GM21526 (cell line): ENCODE data around the gene TMEM156.

Source experiments
- ATAC-seq: cut with Tn5 transposase; IDR thresholded peaks from one replicate; pipeline ENCODE4 v1.9.1; 2021; ENCODE audit warnings: moderate library complexity; ENCODE audit not compliant: unreplicated experiment, low FRiP score

The TMEM156 gene

GRCh38 chr4:38931125-38931524, 101.1 kb downstream of the TMEM156 start:
- no peak for ATAC-seq

GRCh38 chr4:38930707-38931106, 101.5 kb downstream of the TMEM156 start:
- ATAC-seq = no peak

GRCh38 chr4:38930204-38930603, 102.0 kb downstream of the TMEM156 start:
- no peak for ATAC-seq

GRCh38 chr4:38928974-38929373, 103.2 kb downstream of the TMEM156 start:
- ATAC-seq = no peak

GRCh38 chr4:38928568-38928967, 103.6 kb downstream of the TMEM156 start:
- no peak for ATAC-seq

- no peak for ATAC-seq
These were observed 105.3 kb downstream of the TMEM156 start for GRCh38 chr4:38926896-38927295.

- no peak for ATAC-seq
These were observed 106.5 kb downstream of the TMEM156 start for GRCh38 chr4:38925492-38926413.

- ATAC-seq = no peak
These were observed 107.9 kb downstream of the TMEM156 start for GRCh38 chr4:38924353-38924752.

GRCh38 chr4:38923746-38924145, 108.5 kb downstream of the TMEM156 start:
- no peak for ATAC-seq

- no peak for ATAC-seq
These were observed 111.1 kb downstream of the TMEM156 start for GRCh38 chr4:38921151-38921550.

- ATAC-seq = no peak
These were observed 111.5 kb downstream of the TMEM156 start for GRCh38 chr4:38920677-38921076.

- no peak for ATAC-seq
These were observed 112.0 kb downstream of the TMEM156 start for GRCh38 chr4:38920186-38920585.

GRCh38 chr4:38919494-38919893, 112.7 kb downstream of the TMEM156 start:
- no peak for ATAC-seq

GRCh38 chr4:38917481-38918025, 114.7 kb downstream of the TMEM156 start:
- ATAC-seq = no peak
